C4-2B (cell line): Measurements from ENCODE around the gene TEX19.

Experiments used
- ZFX ChIP-seq: fragments of 450-650 bp; IDR thresholded peaks from 2 replicates; pipeline ENCODE4 v1.6.1; 2017
- TF ChIP-seq, protein P1 (sequence below): fragments of 450-650 bp; conservative IDR thresholded peaks from 2 replicates; pipeline ENCODE4 v1.5.1; 2017; ENCODE audit warnings: mild to moderate bottlenecking

DNA sequence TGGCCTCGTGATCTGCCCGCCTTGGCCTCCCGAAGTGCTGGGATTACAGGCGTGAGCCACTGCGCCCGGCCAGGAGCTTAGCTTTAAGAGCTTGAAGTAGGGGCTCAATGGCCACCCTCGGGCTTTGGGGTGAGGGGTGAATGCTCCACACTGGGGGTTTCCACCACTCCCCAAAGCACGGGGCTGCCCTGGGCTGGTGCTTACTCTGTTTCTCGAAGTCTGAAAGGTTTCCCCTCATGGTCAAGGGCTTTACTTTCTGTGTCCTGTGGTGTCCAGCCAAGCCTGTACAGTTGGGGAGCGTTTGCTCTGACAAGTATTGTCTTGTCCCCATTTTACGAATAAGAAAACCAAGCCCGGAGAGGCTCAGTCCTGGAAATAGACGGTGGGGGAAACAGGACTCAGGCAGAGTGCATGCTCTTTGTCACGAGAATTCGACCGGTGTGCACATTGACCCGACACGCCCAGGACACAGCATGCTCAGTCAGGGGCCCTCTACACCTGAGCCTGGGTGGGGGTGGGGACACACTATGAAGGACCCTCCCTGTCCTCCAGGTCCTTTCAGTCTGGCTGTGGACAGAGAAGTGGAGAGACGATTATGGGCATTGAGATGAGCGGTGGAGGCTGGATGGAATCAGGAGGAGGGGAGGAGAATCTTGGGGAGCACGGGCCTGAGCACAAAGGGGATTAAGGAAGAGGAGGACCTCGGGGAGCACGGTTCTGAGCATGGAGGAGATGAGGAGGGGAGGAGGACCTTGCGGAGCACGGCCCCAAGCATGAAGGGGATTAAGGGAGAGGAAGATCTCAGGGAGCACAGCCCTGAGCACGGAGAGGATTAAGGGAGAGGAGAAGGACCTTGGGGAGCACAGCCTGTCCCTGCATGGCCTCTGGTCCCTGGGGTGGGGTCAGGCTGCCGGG lies 49.1 kb upstream of the TEX19 start:
- TF ChIP-seq, protein P1, sequence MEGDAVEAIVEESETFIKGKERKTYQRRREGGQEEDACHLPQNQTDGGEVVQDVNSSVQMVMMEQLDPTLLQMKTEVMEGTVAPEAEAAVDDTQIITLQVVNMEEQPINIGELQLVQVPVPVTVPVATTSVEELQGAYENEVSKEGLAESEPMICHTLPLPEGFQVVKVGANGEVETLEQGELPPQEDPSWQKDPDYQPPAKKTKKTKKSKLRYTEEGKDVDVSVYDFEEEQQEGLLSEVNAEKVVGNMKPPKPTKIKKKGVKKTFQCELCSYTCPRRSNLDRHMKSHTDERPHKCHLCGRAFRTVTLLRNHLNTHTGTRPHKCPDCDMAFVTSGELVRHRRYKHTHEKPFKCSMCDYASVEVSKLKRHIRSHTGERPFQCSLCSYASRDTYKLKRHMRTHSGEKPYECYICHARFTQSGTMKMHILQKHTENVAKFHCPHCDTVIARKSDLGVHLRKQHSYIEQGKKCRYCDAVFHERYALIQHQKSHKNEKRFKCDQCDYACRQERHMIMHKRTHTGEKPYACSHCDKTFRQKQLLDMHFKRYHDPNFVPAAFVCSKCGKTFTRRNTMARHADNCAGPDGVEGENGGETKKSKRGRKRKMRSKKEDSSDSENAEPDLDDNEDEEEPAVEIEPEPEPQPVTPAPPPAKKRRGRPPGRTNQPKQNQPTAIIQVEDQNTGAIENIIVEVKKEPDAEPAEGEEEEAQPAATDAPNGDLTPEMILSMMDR, result no peak
- TF ChIP-seq ZFX, result no peak
